Endothelial cell (in vitro differentiated cells): ENCODE results near the gene SVBP. TPM values are rescaled to one million over a fixed set of nuclear protein-coding genes. Genes with fewer than 3 reads are reported as not detected.
"Not testable (repeated sequence)": the region's sequence is repeated elsewhere in the genome, so short reads cannot be mapped to it uniquely, and the experiment has no call there.

Experiments
- DNase-seq: peaks from one replicate; pipeline ENCODE4 v3.0.0; 2021; ENCODE audit warnings: low spot score
- H3K27ac Mint-ChIP-seq: one replicate; pipeline ENCODE4 v1.8.0; 2021; ENCODE audit warnings: mixed read lengths, inconsistent platforms; ENCODE audit not compliant: unreplicated experiment
- H3K27me3 Mint-ChIP-seq: one replicate; pipeline ENCODE4 v1.8.0; 2021; ENCODE audit warnings: mild to moderate bottlenecking, moderate library complexity, mixed read lengths, inconsistent platforms; ENCODE audit not compliant: unreplicated experiment
- H3K36me3 Mint-ChIP-seq: one replicate; pipeline ENCODE4 v1.8.0; 2021; ENCODE audit warnings: mild to moderate bottlenecking, low read depth, mixed read lengths, inconsistent platforms; ENCODE audit not compliant: unreplicated experiment
- H3K4me1 Mint-ChIP-seq: one replicate; pipeline ENCODE4 v1.8.0; 2021; ENCODE audit warnings: mild to moderate bottlenecking, mixed read lengths, inconsistent platforms; ENCODE audit not compliant: unreplicated experiment
- H3K4me3 Mint-ChIP-seq: one replicate; pipeline ENCODE4 v1.8.0; 2021; ENCODE audit warnings: mild to moderate bottlenecking, mixed read lengths, inconsistent platforms; ENCODE audit not compliant: unreplicated experiment
- H3K9me3 Mint-ChIP-seq: one replicate; pipeline ENCODE4 v1.8.0; 2021; ENCODE audit warnings: mixed read lengths, inconsistent platforms; ENCODE audit not compliant: unreplicated experiment
- CTCF ChIP-seq: fragments of 200-600 bp; sonication (generic); IDR thresholded peaks from one replicate; pipeline ENCODE4 v1.5.0; 2021; ENCODE audit warnings: antibody characterized with exemption; ENCODE audit not compliant: unreplicated experiment
- total RNA-seq: library from RNA; stranded (reverse); fragmentation: NEBNext Ultra II Directional; extraction: Animal tissue kit (Norgen Biotek cat#: 25700); gene quantifications from one replicate; pipeline ENCODE4 v1.2.1, GENCODE V29; 2021; ENCODE audit not compliant: unreplicated experiment

Gene SVBP
- total RNA-seq, 1 donor from 2014 or later: 55.1 TPM

DNA sequence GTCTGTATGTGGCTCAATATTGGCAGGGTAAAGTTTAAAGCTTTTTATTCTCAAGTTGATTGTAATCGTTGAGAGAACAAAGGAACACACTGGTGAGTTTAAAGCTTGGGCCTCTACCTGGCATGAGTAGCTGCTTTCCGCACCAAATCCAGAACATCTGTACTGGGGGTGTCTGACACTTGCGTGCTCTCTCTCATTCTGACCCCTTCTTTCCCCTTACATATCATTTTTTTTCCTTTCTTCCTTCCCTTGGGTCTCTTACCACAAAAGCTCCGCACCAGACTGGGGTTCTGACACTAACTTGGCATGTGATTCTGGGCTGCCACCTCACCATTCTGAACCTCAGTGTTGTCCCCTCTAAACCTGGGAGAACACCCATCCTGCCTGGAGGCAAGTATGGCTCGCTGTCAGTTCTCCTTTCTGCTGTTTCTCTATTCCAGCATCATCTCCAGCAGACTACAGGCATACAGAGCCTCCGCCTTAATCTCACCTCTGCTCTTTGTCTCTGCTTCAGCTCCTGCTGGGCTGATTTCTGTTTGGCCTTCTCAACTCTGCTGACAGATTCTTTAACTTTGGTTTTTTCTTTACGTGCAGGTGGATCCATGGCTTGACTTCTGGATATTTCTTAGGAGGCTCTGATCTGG lies 1.1 kb downstream of the SVBP start:
- Mint-ChIP-seq H3K27me3 (peaks cover 2% of the 10 kb centered on the region), H3K36me3 (peaks cover 9% of the 10 kb centered on the region), H3K27ac (peak overlapping the region; percentile 96), H3K9me3 (no peaks in the 10 kb centered on the region), H3K4me1 (peaks cover 13% of the 10 kb centered on the region), H3K4me3 (peak overlapping the region; percentile 94)
- no peak for TF ChIP-seq CTCF
- DNase-seq: no peak

DNA sequence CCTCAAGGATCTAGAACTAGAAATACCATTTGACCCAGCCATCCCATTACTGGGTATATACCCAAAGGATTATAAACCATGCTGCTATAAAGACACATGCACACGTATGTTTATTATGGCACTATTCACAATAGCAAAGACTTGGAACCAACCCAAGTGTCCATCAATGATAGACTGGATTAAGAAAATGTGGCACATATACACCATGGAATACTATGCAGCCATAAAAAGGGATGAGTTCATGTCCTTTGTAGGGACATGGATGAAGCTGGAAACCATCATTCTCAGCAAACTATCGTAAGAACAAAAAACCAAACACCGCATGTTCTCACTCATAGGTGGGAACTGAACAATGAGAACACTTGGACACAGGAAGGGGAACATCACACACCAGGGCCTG lies 2.4 kb downstream of the SVBP start:
- H3K4me3 Mint-ChIP-seq, H3K27ac Mint-ChIP-seq, H3K4me1 Mint-ChIP-seq, H3K27me3 Mint-ChIP-seq, DNase-seq, H3K9me3 Mint-ChIP-seq: not testable (repeated sequence)
- H3K36me3 Mint-ChIP-seq: peaks cover 15% of the 10 kb centered on the region

GRCh38 chr1:42807056-42807668 lies 10.0 kb downstream of the SVBP start:
- H3K4me3 Mint-ChIP-seq: peak overlapping the region; percentile 25
- H3K27me3 Mint-ChIP-seq: no peaks in the 10 kb centered on the region
- DNase-seq: no peak
- peaks cover 4% of the 10 kb centered on the region for H3K9me3 Mint-ChIP-seq
- no peak for TF ChIP-seq CTCF
- H3K4me1 Mint-ChIP-seq: no peaks in the 10 kb centered on the region
- no peak overlapping the region for H3K27ac Mint-ChIP-seq
- peaks cover 43% of the 10 kb centered on the region for H3K36me3 Mint-ChIP-seq

DNA sequence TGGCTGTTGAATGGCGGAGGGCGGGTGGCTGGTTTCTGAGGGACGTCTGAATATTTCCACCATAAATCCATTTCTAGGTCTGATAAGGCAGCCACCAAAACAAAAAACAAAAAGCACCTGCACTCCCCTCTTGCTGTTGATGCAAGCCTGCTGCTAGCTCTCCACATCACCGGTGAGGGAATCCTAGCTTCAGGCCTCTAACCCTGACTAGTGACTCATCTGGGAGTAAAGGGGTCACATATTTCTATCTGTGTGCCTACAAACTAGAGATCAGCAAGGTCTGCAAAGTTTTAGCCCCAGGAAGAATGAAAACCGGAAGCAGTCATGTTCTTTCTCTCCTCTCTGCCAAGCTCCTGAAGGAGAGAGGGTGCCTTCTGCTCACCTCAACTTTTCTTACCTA lies 10.6 kb downstream of the SVBP start:
- H3K4me1 Mint-ChIP-seq: no peaks in the 10 kb centered on the region
- H3K27me3 Mint-ChIP-seq: no peaks in the 10 kb centered on the region
- H3K27ac Mint-ChIP-seq: no peak overlapping the region
- TF ChIP-seq CTCF: no peak
- peaks cover 4% of the 10 kb centered on the region for H3K9me3 Mint-ChIP-seq
- H3K4me3 Mint-ChIP-seq: peak overlapping the region; percentile 25
- H3K36me3 Mint-ChIP-seq: peaks cover 43% of the 10 kb centered on the region
- DNase-seq: no peak

GRCh38 chr1:42806171-42806570 lies 11.0 kb downstream of the SVBP start:
- no peak for TF ChIP-seq CTCF
- no peak overlapping the region for H3K4me3 Mint-ChIP-seq
- H3K27ac Mint-ChIP-seq: no peak overlapping the region
- DNase-seq: no peak
- peaks cover 43% of the 10 kb centered on the region for H3K36me3 Mint-ChIP-seq
- H3K4me1 Mint-ChIP-seq: no peaks in the 10 kb centered on the region
- peaks cover 4% of the 10 kb centered on the region for H3K9me3 Mint-ChIP-seq
- H3K27me3 Mint-ChIP-seq: no peaks in the 10 kb centered on the region
